ENCODE data around the gene RGL1.
A peak's percentile ranks its signal among the peaks of the same experiment; 100 is the strongest.

- TF ChIP-seq POLR2A (IDR thresholded peaks at IDR 0.05; ENCODE audit: low read depth, low read length) (peak; percentile 77), POLR2AphosphoS5 (IDR thresholded peaks at IDR 0.05; ENCODE audit: low read depth, low read length) (peak; percentile 76), TAF1 (IDR thresholded peaks at IDR 0.05; ENCODE audit: borderline replicate concordance, low read depth, low read length) (no peak)
Measured at GRCh38 chr1:183804916-183805841, at the start of gene RGL1.
